DOHH2 (cell line): ENCODE results near the gene SLC22A8.

Experiments
- H3F3A ChIP-seq: fragments of 200-600 bp; sonication (generic), shearing (Covaris generic); 2 replicates; pipeline ENCODE4 v1.6.0; 2016; ENCODE audit warnings: antibody characterized with exemption, mild to moderate bottlenecking; ENCODE audit not compliant: control insufficient read depth, insufficient read depth
- H3K27ac ChIP-seq: fragments of 200-600 bp; sonication (generic); 2 replicates; pipeline ENCODE4 v1.5.1; 2014; ENCODE audit warnings: low read depth, mild to moderate bottlenecking, low read length, moderate library complexity
- H3K27me3 ChIP-seq: fragments of 200-600 bp; sonication (generic); 2 replicates; pipeline ENCODE4 v1.6.1; 2014; ENCODE audit warnings: mild to moderate bottlenecking, low read length, mixed read lengths; ENCODE audit not compliant: control insufficient read depth
- H3K36me3 ChIP-seq: fragments of 200-600 bp; sonication (generic); 2 replicates; pipeline ENCODE4 v1.6.1; 2014; ENCODE audit warnings: mild to moderate bottlenecking, low read length, moderate library complexity, mixed read lengths; ENCODE audit not compliant: control insufficient read depth
- H3K4me1 ChIP-seq: fragments of 200-600 bp; sonication (generic); 2 replicates; pipeline ENCODE4 v1.6.1; 2014; ENCODE audit warnings: mild to moderate bottlenecking, low read length, mixed read lengths; ENCODE audit not compliant: control insufficient read depth
- H3K4me2 ChIP-seq: fragments of 200-600 bp; sonication (generic); 2 replicates; pipeline ENCODE4 v1.6.0; 2014; ENCODE audit warnings: mild to moderate bottlenecking, low read length, moderate library complexity
- H3K4me3 ChIP-seq: fragments of 200-600 bp; sonication (generic); 2 replicates; pipeline ENCODE4 v1.5.1; 2014; ENCODE audit warnings: mild to moderate bottlenecking, low read length, mixed read lengths
- H3K79me2 ChIP-seq: fragments of 200-600 bp; sonication (generic); 2 replicates; pipeline ENCODE4 v1.6.1; 2014; ENCODE audit warnings: mild to moderate bottlenecking, low read length, mixed read lengths; ENCODE audit not compliant: control insufficient read depth
- H3K9me2 ChIP-seq: fragments of 200-600 bp; sonication (generic); replicated peaks from 2 replicates; pipeline ENCODE4 v1.6.1; 2014; ENCODE audit warnings: mild to moderate bottlenecking, low read length, mixed read lengths; ENCODE audit not compliant: control insufficient read depth
- H3K9me3 ChIP-seq: fragments of 200-600 bp; sonication (generic); 2 replicates; pipeline ENCODE4 v1.6.1; 2014; ENCODE audit warnings: antibody characterized with exemption, low read length, mixed read lengths; ENCODE audit not compliant: control insufficient read depth, insufficient read depth
- H4K20me1 ChIP-seq: fragments of 200-600 bp; sonication (generic); 2 replicates; pipeline ENCODE4 v1.6.0; 2014; ENCODE audit warnings: low read depth, mild to moderate bottlenecking, antibody characterized with exemption, low read length, moderate library complexity; ENCODE audit not compliant: control insufficient read depth, insufficient read depth
- CTCF ChIP-seq: fragments of 200-600 bp; sonication (generic); IDR thresholded peaks from one replicate; pipeline ENCODE4 v1.5.1; 2014; ENCODE audit warnings: antibody characterized with exemption, mild to moderate bottlenecking, low read depth, low read length; ENCODE audit not compliant: poor library complexity, severe bottlenecking
- EZH2phosphoT487 ChIP-seq: fragments of 200-600 bp; sonication (generic); IDR thresholded peaks from 2 replicates; pipeline ENCODE4 v1.6.1; 2017; ENCODE audit warnings: borderline replicate concordance, mild to moderate bottlenecking, antibody characterized with exemption, low read length, moderate library complexity, mixed read lengths

SLC22A8 gene

DNA sequence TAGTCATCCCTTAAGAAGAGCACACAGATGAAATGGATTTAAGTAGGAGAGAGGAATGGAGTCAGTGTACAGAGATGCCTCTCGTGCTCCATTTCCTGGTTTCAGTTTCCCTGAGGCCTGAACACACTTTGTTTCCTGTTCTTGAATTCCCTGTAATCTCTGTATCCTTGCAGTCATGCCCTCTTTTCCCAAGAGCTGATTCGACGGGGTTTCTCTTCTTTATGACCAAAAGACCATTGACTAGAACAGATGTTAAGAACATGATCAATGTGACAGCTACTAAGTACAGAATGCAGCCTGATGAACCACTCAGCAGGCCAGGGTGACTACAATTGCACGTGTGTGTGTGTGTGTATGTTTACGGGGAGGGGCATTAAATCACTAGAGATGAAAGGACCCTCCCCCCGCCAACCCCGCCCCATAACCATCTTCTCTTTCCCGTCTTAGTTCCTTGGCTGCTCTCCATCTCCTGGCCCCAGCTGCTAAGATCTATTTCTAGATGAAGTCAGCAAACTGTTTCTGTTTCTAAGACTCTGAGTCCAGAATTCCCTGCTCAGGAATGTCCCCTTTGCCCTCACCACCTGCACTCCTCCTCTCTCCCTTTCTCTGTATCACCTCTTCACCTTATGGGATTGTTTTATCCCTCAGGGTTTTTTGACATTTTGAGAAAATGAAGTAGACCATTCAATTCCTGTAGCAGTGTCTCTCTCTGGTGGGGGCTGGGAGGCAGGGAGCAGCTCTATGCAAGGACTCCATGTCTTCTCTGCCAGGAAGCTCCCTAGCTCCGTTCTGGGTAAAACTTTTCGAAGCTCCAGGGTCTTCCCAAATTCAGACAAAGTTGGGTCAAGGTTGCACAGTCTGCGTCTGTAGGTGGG, 56.9 kb downstream of the SLC22A8 start:
- Histone ChIP-seq H3F3A (no peaks in the 10 kb centered on the region), H3K79me2 (no peaks in the 10 kb centered on the region), H3K4me2 (no peak overlapping the region), H4K20me1 (no peaks in the 10 kb centered on the region), H3K27me3 (no peaks in the 10 kb centered on the region), H3K36me3 (no peaks in the 10 kb centered on the region), H3K27ac (no peak overlapping the region), H3K4me1 (no peaks in the 10 kb centered on the region), H3K4me3 (no peak overlapping the region), H3K9me2 (no peaks in the 10 kb centered on the region), H3K9me3 (no peaks in the 10 kb centered on the region)
- TF ChIP-seq EZH2phosphoT487, result no peak

DNA sequence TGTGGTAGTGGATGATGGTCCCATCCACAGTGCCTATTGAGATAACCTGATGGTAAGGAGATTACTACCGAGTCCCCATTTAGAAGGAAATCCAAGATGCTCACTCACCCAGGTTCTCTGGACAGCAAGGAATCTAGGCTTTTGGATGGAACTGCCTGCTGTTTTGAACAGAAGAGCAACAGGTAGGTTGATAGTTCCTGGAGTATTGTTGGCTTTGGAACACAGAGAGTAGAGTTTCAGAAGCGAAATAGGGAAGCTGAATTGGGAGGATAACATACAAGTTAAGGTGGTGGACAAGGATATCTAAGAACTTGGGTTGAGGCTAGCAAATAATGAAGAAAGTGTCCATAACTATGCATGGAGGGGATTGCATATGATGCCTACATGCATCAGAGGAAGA, 58.5 kb downstream of the SLC22A8 start:
- H3K27ac ChIP-seq, result no peak overlapping the region
- H3K4me2 ChIP-seq, result no peak overlapping the region
- no peaks in the 10 kb centered on the region for H3F3A ChIP-seq
- no peaks in the 10 kb centered on the region for H3K36me3 ChIP-seq
- H3K4me1 ChIP-seq, result no peaks in the 10 kb centered on the region
- H3K27me3 ChIP-seq, result no peaks in the 10 kb centered on the region
- no peak for TF ChIP-seq CTCF
- TF ChIP-seq EZH2phosphoT487, result no peak
- no peaks in the 10 kb centered on the region for H3K9me3 ChIP-seq
- H3K9me2 ChIP-seq, result no peaks in the 10 kb centered on the region
- H3K4me3 ChIP-seq, result no peak overlapping the region
- H4K20me1 ChIP-seq, result no peaks in the 10 kb centered on the region
- no peaks in the 10 kb centered on the region for H3K79me2 ChIP-seq

- TF ChIP-seq EZH2phosphoT487 (no peak), CTCF (no peak)
- Histone ChIP-seq H3K9me3 (no peaks in the 10 kb centered on the region), H3K9me2 (no peaks in the 10 kb centered on the region), H3K27ac (no peak overlapping the region), H4K20me1 (no peaks in the 10 kb centered on the region), H3K27me3 (no peaks in the 10 kb centered on the region), H3K4me3 (no peak overlapping the region), H3K79me2 (no peaks in the 10 kb centered on the region), H3K4me2 (no peak overlapping the region), H3K4me1 (no peaks in the 10 kb centered on the region), H3F3A (no peaks in the 10 kb centered on the region), H3K36me3 (no peaks in the 10 kb centered on the region)
Measured at GRCh38 chr11:62954478-62954877, 61.2 kb downstream of the SLC22A8 start.

DNA sequence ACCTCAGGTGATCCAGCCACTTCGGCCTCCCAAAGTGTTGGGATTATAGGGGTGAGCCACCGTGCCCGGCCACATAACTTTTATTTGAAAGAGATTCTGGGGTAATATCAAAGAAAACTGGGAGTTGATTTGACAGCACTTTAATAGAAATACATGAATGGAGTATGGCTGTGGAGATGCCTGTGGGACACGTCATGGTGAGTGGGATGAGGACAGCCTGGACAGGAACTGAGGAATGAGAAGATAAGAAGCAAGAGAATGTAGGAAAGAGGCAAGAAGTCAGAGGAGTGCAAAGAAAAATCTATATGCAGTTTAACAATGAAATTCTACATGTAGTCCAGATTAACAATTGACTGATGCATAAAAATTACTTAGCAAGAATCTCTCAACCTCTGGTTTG, 61.8 kb downstream of the SLC22A8 start:
- no peaks in the 10 kb centered on the region for H3K9me2 ChIP-seq
- H3K27ac ChIP-seq, result no peak overlapping the region
- no peaks in the 10 kb centered on the region for H3F3A ChIP-seq
- H3K36me3 ChIP-seq, result no peaks in the 10 kb centered on the region
- H3K9me3 ChIP-seq, result no peaks in the 10 kb centered on the region
- TF ChIP-seq EZH2phosphoT487, result no peak
- TF ChIP-seq CTCF, result no peak
- H3K79me2 ChIP-seq, result no peaks in the 10 kb centered on the region
- no peaks in the 10 kb centered on the region for H3K4me1 ChIP-seq
- no peak overlapping the region for H3K4me2 ChIP-seq
- H3K27me3 ChIP-seq, result no peaks in the 10 kb centered on the region
- H4K20me1 ChIP-seq, result no peaks in the 10 kb centered on the region
- H3K4me3 ChIP-seq, result no peak overlapping the region
